NK-92 treated with Interleukin-12 subunit alpha and Interleukin-12 subunit beta, amount 100 ng/mL, for 24 hours (cell line): ENCODE results near the gene DXO.
"Not testable (repeated sequence)": the region's sequence is repeated elsewhere in the genome, so short reads cannot be mapped to it uniquely, and the experiment has no call there.

Experiments used
- DNase-seq: peaks from one replicate; lab custom pipeline; 2025; lab: John Stamatoyannopoulos, UW

DXO gene

DNA sequence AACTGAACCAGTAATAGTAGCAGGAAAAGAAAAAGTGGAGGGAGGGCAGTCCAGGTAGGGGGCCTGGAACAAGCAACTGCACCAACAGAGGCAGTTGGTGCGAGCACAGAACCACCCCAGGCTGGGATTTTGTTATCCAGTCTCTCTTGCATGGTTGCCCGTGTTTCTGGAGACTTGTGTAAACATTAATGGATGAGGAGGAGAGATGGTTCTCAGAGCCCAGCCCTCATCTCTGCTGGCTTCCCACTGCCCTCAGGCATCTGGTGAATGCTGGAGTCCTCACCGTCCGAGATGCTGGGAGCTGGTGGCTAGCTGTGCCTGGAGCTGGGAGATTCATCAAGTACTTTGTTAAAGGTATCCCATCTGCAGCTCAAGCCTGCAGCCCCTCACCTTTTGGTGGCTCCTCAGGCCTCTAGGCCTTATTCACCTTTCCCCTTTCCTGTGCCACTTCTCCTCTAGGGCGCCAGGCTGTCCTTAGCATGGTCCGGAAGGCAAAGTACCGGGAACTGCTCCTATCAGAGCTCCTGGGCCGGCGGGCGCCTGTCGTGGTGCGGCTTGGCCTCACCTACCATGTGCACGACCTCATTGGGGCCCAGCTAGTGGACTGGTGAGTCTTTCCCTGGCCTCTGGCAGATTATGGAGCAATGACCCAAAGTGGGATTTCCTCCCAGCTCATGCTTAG lies 8.4 kb upstream of the DXO start:
- DNase-seq, result not testable (repeated sequence)

DNA sequence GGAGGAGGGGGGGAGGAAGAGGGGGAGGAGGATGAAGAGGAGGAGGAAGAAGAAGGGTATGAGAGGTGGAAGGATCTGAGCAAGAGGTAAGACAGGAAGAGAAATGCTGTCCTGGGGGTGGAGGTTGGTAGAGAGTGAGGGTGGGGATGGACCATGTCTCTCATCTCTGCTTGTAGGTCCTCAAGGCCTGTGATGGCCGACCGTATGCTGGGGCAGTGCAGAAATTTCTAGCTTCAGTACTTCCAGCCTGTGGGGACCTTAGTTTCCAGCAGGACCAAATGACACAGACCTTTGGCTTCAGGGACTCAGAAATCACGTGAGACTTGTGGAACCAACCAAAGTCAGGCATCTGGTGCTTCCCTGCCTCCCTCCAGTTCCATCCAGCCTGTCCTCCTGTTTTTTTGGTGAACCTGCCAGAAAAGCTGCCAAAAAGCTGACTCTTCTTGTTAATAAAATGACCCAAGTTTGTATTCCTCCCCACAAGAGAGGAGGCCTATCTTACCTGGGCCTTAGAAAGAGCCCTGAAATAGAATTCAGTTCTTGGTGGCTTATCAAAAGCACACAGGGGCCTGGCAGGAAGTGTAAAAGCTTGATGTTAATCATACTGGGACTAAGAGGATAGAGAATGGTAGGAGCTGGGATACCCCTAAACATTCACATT lies 7.4 kb upstream of the DXO start:
- DNase-seq, result no peak

DNA sequence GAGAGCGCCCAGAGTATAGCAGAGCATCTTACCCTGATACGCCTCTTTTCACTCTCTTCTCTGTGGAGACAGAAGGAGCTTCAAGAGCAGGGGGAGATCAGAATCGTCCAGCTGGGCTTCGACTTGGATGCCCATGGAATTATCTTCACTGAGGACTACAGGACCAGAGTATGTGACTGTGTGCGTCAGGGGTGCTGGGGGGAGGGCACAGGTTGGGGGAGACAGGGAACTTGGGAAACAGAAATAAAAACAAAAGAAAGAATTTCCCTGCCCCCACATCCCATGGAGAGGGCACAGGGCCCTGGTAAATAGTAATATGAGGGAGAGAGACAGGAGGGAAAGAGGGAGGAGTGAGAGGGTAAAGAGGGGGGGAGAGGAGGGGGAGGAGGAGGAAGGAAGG lies 6.9 kb upstream of the DXO start:
- no peak for DNase-seq

DNA sequence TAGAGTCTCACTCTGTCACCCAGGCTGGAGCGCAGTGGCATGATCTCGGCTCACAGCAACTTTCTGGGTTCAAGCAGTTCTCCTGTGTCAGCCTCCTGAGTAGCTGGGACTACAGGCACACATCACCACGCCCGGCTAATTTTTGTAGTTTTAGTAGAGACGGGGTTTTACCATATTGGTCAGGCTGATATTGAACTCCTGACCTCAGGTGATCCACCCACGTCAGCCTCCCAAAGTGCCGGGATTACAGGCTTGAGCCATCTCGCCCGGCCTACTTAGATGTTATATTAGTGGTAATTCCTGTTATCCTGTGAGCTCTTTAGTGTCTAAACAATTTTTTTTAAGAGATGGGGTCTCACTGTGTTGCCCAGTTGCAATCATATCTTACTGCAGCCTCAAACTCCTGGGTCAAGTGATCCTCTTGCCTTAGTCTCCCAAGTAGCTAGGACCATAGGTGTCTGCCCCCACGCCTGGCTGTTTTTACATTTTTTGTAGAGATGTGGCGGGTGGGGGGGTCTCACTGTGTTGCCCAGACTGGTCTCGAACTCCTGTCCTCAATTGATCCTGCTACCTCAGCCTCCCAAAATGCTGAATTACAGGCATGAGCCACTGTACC lies 6.0 kb upstream of the DXO start:
- no peak for DNase-seq

DNA sequence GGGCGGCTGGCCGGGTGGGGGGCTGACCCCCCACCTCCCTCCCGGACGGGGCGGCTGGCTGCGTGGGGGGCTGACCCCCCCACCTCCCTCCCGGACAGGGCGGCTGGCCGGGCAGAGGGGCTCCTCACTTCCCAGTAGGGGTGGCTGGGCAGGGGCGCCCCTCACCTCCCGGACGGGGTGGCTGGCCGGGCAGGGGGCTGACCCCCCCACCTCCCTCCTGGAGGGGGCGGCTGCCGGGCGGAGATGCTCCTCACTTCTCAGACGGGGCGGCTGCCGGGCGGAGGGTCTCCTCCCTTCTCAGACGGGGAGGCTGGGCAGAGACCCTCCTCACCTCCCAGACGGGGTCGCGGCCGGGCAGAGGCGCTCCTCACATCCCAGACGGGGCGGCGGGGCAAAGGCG lies 4.1 kb upstream of the DXO start:
- DNase-seq, result not testable (repeated sequence)

DNA sequence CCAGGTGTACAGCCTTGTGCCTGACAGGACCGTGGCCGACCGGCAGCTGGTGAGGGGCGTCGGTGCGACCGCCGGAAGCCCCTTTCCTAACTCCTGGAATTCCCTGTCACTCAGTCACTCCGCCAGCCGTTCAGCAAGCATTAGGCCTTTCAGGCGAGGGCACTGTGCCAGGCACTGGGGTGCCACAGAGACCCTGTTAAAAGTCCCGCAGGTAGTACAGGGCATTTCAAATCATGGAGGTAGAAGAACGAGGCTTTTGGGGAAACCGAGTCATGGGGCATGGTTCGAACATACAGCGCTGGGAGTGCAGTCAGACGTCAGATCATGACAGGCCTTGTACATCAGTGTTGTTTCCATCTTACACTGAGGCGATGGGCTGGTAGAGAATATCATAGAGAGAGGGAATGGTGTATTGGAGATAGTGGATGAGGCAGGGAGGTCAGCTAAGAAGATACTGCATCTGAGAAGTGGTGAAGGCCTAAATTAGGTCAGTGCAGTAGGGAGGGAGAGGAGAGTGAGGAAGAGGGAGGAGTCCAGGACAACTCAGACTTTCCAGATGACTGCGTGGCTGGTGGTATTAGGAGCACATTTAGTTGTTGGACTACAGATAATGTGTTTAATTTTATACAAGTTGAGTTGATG lies 892 bp upstream of the DXO start:
- DNase-seq, result no peak

DNA sequence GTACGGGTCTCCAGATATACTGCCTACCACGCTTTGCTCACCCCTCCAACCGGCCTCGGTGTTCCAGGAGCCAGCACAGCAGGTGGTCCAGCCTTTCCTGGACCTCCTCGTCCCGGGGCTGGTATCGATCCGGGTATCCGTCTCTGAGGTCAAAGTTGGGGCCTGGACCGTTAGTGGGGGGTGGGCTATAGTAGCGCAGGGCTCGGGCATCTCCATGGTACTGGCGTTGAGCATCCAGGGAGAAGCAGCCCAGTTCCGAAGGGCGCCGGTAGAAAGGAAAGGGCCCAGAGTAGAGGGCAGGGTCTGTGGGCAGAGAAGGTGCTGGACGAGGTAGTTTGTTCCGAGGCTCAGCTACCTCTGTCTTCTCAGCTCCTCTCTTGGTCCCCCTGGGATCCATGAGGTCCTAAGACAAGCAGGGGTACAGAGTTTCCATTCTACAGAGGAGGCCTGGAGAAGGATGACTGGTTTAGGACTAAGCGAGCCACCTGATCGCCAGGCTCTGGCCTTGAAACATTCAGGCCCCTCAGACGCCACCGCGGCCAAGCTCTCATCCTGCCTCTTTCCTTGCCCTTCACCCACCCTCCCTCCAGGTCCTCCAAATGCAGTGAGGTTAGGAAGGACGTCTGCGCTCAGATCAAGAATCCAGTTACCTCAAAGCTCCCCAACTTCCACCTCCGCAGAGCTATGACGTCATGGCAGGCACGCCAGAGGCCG lies 502 bp downstream of the DXO start:
- no peak for DNase-seq

DNA sequence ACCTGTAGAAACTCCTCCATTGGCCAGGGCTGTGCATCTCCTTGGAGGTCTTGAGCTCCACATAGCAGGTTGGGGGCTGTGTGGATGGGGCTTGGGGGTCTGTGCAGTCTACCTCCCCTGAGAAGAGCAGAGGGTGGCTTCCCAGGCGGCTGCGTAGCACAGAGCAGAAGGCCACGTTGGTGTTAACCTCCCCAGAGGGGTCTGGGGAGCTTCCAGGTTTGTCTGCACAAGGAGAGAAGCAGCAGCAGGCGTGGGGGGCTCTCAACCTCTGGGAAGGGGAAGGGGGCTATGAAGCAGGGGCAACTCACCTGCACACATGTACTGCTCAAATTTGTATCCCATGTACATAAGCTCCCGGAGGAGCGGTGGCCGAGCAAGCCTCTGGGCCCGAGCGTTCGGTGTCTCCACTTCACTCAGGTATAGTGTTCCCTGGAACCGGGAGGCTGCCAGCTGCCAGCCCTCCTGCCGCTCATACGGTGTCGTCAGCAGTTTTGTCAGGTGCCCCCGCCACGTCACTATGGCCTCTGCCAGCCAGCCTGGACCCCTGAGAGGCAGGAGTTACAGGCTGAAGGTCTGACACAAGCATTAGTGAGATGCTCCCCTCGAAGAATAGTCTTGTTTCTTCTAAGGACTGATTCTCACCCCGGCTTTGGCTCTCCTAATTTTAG lies 1.2 kb downstream of the DXO start:
- no peak for DNase-seq

DNA sequence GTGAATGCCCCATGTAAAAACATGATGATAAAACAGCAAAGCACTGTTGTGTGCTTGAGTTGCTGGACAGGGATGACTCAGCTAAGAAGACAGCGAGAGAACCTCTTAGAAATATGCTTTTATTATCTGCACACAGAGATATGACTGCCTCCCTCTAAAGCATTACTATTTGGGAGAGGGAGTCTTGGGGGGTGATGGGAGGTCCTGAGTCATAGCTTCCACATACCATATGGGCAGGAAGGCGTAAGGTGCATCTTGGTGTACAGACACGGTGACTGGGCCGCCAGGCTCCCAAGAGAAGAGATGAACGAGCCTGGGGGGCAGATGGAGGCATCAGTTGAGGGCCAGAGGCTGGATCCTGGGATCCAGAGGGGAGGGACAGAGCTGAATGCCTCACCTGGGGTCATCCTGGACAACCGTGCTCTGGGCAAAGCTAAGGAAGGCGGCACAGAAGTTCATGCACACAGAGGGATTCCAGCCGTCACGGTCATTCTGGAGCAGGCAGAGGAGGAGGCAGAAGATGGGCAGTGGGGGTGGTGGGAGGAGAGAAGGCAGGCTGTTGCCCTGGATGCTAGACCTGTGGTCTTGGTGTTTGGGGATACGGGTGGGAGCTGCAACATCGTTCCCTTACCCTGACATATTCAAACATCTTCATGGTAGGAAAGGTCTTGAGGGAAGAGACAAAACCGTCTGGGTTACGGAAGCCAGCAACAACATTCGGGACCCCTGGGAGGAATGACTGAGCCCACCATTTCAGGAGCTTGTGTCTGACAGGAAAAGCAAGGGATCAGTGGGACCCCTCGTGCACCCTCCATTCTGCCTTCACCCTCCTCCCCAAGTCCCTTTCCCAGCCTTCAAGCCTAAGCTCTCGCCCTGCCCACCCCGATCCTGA lies 2.0 kb downstream of the DXO start:
- no peak for DNase-seq

DNA sequence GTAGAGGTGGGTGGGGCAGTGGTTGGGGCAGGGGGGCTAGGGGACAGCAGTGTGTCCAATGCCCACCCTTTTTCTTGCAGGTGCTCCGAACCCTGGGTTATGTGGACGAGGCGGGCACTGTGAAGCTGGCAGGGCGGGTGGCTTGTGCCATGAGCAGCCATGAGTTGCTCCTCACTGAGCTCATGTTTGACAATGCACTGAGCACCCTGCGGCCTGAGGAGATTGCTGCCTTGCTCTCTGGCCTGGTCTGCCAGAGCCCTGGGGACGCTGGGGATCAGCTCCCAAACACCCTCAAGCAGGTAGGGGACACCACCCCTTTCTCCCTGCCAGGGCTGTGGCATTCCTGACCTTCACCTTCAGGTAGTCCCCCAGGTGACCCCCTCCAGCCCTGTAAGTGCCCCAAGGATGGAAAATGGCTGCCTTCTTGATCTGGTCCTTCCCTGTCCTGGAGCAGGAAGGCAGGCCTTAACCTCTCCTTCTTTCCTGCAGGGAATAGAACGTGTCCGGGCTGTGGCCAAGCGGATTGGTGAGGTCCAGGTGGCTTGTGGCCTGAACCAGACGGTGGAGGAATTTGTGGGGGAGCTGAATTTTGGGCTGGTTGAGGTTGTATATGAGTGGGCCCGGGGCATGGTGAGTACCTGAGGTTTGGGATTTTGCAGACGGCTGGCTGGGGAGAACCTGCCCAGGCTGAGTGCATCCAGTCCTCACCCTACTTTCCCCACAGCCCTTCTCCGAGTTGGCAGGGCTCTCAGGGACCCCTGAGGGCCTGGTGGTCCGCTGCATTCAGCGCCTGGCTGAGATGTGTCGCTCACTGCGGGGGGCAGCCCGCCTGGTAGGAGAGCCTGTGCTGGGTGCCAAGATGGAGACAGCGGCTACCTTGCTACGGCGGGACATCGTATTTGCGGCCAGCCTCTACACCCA lies 2.9 kb downstream of the DXO start:
- no peak for DNase-seq

DNA sequence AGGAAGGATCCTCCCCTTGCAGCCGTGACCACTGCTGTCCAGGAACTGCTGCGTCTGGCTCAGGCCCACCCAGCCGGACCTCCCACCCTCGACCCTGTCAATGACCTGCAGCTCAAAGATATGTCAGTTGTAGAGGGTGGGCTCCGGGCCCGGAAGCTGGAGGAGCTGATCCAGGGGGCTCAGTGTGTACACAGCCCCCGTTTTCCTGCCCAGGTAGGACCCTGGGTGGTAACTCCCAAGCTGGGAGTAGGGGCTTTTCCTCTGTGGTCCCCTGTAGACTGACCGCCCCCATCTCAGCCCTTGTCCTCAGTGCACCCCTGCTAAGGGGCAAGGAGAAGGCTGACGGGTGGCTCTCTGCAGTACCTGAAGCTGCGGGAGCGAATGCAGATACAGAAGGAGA lies 3.6 kb downstream of the DXO start:
- no peak for DNase-seq

DNA sequence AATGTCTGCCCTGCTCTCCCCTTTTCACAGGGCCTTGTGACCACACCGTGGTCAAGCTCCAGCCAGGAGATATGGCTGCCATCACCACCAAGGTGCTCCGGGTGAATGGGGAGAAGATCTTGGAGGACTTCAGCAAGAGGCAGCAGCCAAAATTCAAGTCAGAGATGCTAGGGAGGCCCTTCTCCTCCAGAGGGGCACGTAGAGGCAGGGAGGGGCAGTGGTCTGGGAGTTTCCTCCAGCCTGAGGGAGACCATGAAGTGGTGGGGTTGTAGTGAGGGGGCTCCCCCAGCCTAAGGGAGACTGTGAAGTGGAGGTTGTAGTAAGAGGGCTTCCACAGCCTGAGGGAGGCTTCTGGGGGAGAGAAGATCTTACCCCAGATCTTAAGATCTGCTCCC lies 4.0 kb downstream of the DXO start:
- DNase-seq, result no peak

DNA sequence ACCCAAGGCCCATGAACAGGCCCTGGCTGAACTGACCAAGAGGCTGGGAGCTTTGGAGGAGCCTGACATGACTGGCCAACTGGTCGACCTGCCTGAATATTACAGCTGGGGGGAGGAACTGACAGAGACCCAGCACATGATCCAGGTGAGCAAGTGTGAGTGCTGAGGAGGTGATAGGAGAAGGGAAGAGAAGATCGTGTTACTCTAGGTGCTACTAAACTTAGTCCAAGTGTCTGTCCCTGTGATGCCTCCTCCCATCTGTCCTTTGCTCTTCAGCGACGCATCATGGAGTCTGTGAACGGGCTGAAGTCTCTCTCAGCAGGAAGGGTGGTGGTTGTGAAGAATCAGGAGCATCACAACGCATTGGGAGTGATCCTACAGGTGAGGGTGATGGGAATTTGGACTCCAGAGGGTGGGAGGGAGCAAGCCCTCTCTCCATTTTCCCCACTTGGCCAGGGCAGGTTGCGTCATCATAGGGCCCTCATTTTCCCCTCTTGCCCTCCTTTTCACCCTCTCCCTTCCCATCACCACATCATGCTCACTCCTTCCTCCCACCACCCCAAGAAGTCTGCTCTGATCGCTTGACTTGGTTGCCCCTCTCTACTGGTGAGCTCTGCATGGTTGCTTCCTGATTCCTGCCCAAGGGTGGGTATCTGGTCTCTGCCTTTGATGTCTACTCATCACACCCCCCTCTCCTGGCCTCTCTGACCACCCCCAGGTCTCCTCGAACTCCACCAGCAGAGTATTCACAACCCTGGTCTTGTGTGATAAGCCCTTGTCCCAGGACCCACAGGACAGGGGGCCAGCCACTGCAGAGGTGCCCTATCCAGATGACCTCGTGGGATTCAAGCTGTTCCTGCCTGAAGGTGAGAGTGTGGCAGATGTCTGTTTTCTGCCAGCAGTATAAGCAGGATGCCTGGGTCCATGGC lies 4.7 kb downstream of the DXO start:
- no peak for DNase-seq

DNA sequence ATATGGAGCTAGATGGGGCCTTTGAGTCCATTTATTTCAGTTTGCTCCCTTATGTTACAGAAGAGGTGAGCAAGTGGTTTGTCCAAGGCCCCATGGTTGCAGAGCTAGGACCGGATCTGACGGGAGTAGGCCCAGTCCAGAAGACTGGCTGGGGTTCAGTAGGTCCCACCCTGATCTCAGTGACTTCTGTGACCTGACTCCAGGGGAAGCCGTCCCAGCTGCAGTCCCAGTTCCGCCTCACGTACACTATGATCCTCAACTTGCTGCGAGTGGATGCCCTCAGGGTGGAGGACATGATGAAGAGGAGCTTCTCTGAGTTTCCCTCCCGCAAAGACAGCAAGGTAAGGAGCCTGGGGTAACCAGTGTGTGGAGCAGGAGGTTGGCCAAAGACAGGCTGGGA lies 5.4 kb downstream of the DXO start:
- no peak for DNase-seq

DNA sequence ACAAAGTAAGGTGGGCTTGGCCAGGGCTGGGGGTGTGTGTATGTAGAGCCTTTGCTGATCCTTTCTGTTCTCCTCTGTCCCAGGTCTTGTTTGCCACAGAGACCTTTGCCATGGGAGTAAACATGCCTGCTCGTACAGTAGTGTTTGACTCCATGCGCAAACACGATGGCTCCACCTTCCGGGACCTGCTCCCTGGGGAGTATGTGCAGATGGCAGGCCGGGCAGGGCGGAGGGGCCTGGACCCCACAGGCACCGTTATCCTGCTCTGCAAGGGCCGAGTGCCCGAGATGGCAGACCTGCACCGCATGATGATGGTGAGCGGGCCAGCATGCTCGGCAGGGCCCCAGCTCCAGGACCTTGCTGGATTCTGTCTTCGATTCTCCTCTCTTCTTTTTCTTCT lies 6.2 kb downstream of the DXO start:
- no peak for DNase-seq

DNA sequence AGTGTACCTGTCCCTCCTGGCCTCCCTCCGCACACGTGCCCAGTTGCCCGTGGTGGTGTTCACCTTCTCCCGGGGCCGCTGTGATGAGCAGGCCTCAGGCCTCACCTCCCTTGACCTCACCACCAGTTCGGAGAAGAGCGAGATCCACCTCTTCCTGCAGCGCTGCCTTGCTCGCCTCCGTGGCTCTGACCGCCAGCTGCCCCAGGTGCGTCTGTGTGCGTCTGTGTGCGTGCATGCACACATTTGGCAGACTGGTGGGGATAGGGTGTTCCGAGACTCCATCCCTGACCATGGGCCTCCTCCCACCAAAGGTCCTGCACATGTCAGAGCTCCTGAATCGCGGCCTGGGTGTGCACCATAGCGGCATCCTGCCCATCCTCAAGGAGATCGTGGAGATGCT lies 8.0 kb downstream of the DXO start:
- no peak for DNase-seq

DNA sequence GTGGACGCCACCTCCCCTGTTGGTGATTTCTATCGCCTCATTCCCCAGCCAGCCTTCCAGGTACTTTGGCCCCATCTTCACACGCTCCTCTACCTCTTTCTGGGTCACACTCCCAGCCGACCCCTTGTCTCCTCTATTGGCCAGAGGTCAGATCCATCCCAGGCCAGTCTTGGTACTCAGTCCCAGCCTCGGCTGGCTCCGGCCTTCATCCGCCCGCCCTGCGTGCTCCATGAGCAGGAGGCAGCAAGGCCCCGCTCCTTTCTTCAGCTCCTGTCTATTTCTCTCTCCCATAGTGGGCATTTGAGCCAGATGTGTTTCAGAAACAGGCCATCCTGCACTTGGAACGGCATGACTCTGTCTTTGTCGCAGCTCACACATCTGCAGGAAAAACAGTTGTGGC lies 10.3 kb downstream of the DXO start:
- DNase-seq, result no peak
